Caco-2 (cell line): ENCODE results near the gene MAST4. TPM values are rescaled to one million over a fixed set of nuclear protein-coding genes. Genes with fewer than 3 reads are reported as not detected.

Experiments
- BruUV-seq: library from RNA; stranded (reverse); fragments of 400-500 nt; replicated peaks from 2 replicates; lab custom pipeline; 2021; lab: Mats Ljungman, UMichigan
- CTCF ChIA-PET: fragments of 300-600 bp; sonication (Branson Sonifier 250); formaldehyde crosslinking; loops from one replicate; lab custom pipeline; 2022; ENCODE audit warnings: antibody characterized with exemption; lab: Charles Lee
- POLR2A ChIA-PET: fragments of 300-600 bp; sonication (Branson Sonifier 250); formaldehyde crosslinking; loops from one replicate; lab custom pipeline; 2022; ENCODE audit warnings: antibody characterized with exemption; lab: Charles Lee
- DNase-seq, 2 experiments: peaks; one replicate each; pipeline versions ENCODE4 v3.0.0 to v3.0.0-alpha.2; 2020 to 2022
- H3K27me3 ChIP-seq: replicated peaks from 2 replicates; pipeline ENCODE4 v1.6.0; 2011; ENCODE audit warnings: low read length; ENCODE audit not compliant: control insufficient read depth, insufficient read depth
- H3K36me3 ChIP-seq: 2 replicates; pipeline ENCODE4 v1.5.1; 2011; ENCODE audit warnings: low read length; ENCODE audit not compliant: control insufficient read depth, insufficient read depth
- H3K4me1 ChIP-seq: fragments of 250-450 bp; sonication (Bioruptor Pico); 2 replicates; pipeline ENCODE4 v1.5.1; 2020; ENCODE audit warnings: mild to moderate bottlenecking
- H3K4me3 ChIP-seq: 2 replicates; pipeline ENCODE4 v1.5.1; 2011; ENCODE audit warnings: low read depth, mild to moderate bottlenecking, control low read depth, low read length
- H3K9me3 ChIP-seq: fragments of 250-450 bp; sonication (Bioruptor Pico); 2 replicates; pipeline ENCODE4 v1.5.1; 2020; ENCODE audit warnings: mild to moderate bottlenecking, moderate library complexity
- H3K27ac Mint-ChIP-seq: one replicate; pipeline ENCODE4 v1.8.0; 2022; ENCODE audit warnings: mixed read lengths; ENCODE audit not compliant: unreplicated experiment
- H3K27me3 Mint-ChIP-seq: one replicate; pipeline ENCODE4 v1.8.0; 2022; ENCODE audit warnings: mixed read lengths; ENCODE audit not compliant: insufficient read depth, unreplicated experiment
- H3K36me3 Mint-ChIP-seq: one replicate; pipeline ENCODE4 v1.8.0; 2022; ENCODE audit warnings: mild to moderate bottlenecking, mixed read lengths; ENCODE audit not compliant: insufficient read depth, unreplicated experiment
- H3K4me1 Mint-ChIP-seq: one replicate; pipeline ENCODE4 v1.8.0; 2022; ENCODE audit warnings: low read depth, mixed read lengths; ENCODE audit not compliant: unreplicated experiment
- H3K4me3 Mint-ChIP-seq: one replicate; pipeline ENCODE4 v1.8.0; 2022; ENCODE audit warnings: mild to moderate bottlenecking, moderate library complexity, mixed read lengths; ENCODE audit not compliant: unreplicated experiment
- H3K9me3 Mint-ChIP-seq: one replicate; pipeline ENCODE4 v1.8.0; 2022; ENCODE audit warnings: mixed read lengths; ENCODE audit not compliant: unreplicated experiment
- intact Hi-C: fragments of 100-400 bp; cut with micrococcal nuclease; formaldehyde crosslinking; loops from one replicate; pipeline ENCODE4 v1.10.0; 2022; ENCODE audit not compliant: unreplicated experiment
- total RNA-seq: library from RNA; stranded (reverse); gene quantifications from 2 replicates; pipeline ENCODE4 v1.2.3, GENCODE V29; 2022
- TF ChIP-seq, protein P1 (sequence below), 2 experiments: fragments of 200-600 bp in 1 of 2; IDR thresholded peaks; 1 replicate in 1 of 2; 2 replicates in 1 of 2; pipeline versions ENCODE4 v1.5.1 to v1.8.0; 2011 to 2022; ENCODE audit warnings: antibody characterized with exemption in 1 of 2, control low read depth in 1 of 2, inconsistent platforms in 1 of 2, low read depth in 1 of 2, low read length in 1 of 2, mild to moderate bottlenecking in 1 of 2, moderate library complexity in 1 of 2; ENCODE audit not compliant: insufficient read depth in 1 of 2, severe bottlenecking in 1 of 2, unreplicated experiment in 1 of 2

The MAST4 gene
- total RNA-seq, 1 experiment from 2014 or later = 17.8 TPM

DNA sequence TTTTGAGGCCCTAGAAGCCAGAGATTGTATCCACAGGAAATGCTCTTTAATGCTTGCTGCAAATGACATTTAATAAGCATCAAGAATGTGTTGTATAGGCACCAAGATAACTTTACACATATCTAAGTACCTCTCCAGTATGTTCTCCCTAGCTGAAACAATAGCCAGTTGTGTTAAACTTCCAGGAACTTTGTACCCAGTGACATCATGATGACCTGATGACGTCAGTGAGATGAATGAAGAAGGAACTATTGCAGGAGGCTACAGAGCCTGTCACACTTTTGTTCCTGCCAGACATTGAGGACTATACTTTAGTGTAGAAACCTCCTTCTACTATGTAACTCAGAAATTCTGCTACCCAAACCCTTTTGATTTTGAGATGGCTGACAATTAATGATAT is 470.6 kb downstream of the MAST4 start:
- no TSS peak for BruUV-seq
- no peaks in the 10 kb centered on the region for H3K9me3 Mint-ChIP-seq
- peaks cover 19% of the 10 kb centered on the region for H3K4me1 Mint-ChIP-seq
- intact Hi-C loops = no loop called here
- TF ChIP-seq, protein P1, sequence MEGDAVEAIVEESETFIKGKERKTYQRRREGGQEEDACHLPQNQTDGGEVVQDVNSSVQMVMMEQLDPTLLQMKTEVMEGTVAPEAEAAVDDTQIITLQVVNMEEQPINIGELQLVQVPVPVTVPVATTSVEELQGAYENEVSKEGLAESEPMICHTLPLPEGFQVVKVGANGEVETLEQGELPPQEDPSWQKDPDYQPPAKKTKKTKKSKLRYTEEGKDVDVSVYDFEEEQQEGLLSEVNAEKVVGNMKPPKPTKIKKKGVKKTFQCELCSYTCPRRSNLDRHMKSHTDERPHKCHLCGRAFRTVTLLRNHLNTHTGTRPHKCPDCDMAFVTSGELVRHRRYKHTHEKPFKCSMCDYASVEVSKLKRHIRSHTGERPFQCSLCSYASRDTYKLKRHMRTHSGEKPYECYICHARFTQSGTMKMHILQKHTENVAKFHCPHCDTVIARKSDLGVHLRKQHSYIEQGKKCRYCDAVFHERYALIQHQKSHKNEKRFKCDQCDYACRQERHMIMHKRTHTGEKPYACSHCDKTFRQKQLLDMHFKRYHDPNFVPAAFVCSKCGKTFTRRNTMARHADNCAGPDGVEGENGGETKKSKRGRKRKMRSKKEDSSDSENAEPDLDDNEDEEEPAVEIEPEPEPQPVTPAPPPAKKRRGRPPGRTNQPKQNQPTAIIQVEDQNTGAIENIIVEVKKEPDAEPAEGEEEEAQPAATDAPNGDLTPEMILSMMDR (IDR thresholded peaks at IDR 0.05; ENCODE audit: insufficient read depth in 1 of 2, low read depth in 1 of 2, low read length in 1 of 2, severe bottlenecking in 1 of 2, unreplicated experiment in 1 of 2) = no peak
- no peaks in the 10 kb centered on the region for H3K27me3 Mint-ChIP-seq
- H3K4me3 ChIP-seq = no peak overlapping the region
- H3K27ac Mint-ChIP-seq = no peak overlapping the region
- no peaks in the 10 kb centered on the region for H3K36me3 ChIP-seq
- no peak overlapping the region for H3K4me3 Mint-ChIP-seq
- CTCF ChIA-PET = no interaction called here
- H3K4me1 ChIP-seq = peaks cover 21% of the 10 kb centered on the region; the same call in 1 of the 2 replicates
- DNase-seq = no peak
- no peaks in the 10 kb centered on the region for H3K27me3 ChIP-seq
- peaks cover 7% of the 10 kb centered on the region for H3K36me3 Mint-ChIP-seq
- POLR2A ChIA-PET = interaction anchor here (0.6 kb wide), 1 partner anchor 78 kb away, joined by 6 read pairs; no protein-coding TSS in a partner anchor
- no peaks in the 10 kb centered on the region for H3K9me3 ChIP-seq

- H3K36me3 ChIP-seq = no peaks in the 10 kb centered on the region
- ChIA-PET POLR2A (no interaction called here), CTCF (no interaction called here)
- intact Hi-C loops = no loop called here
- H3K4me3 ChIP-seq = no peak overlapping the region
- no peak overlapping the region for H3K4me3 Mint-ChIP-seq
- no peak overlapping the region for H3K27ac Mint-ChIP-seq
- H3K27me3 Mint-ChIP-seq = no peaks in the 10 kb centered on the region
- no TSS peak for BruUV-seq
- no peaks in the 10 kb centered on the region for H3K9me3 Mint-ChIP-seq
- H3K4me1 Mint-ChIP-seq = peaks cover 6% of the 10 kb centered on the region
- no peaks in the 10 kb centered on the region for H3K9me3 ChIP-seq
- DNase-seq = no peak
- 0 out of 2 replicates have a peak, but pooled peaks cover 3% of the 10 kb centered on the region for H3K4me1 ChIP-seq
- H3K36me3 Mint-ChIP-seq = peaks cover 4% of the 10 kb centered on the region
- H3K27me3 ChIP-seq = no peaks in the 10 kb centered on the region
- TF ChIP-seq, protein P1 (IDR thresholded peaks at IDR 0.05; ENCODE audit: insufficient read depth in 1 of 2, low read depth in 1 of 2, low read length in 1 of 2, severe bottlenecking in 1 of 2, unreplicated experiment in 1 of 2) = no peak
Observed at GRCh38 chr5:67073045-67073680, 477.0 kb downstream of the MAST4 start.

DNA sequence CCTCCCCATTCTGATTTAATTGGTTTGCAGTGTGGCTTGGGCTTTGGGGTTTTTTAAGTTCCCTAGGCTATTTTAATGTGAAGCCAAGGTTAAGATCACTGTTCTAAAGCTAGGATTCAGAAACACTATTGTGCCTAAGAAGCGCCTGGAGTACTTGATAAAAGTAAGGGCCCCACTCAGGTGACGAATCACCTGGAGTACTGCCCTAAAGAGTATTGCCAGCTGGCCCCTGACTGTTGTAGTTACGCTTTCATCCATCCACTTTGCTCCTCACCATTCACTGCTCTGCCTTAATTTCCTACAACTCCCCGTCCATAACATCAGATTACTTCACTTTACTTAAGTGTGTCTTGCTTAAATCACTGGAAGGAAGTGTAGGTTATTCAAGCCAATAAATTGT is 481.1 kb downstream of the MAST4 start:
- TF ChIP-seq, protein P1 (IDR thresholded peaks at IDR 0.05; ENCODE audit: insufficient read depth in 1 of 2, low read depth in 1 of 2, low read length in 1 of 2, severe bottlenecking in 1 of 2, unreplicated experiment in 1 of 2) = no peak
- no peaks in the 10 kb centered on the region for H3K36me3 ChIP-seq
- POLR2A ChIA-PET = no interaction called here
- H3K9me3 Mint-ChIP-seq = no peaks in the 10 kb centered on the region
- H3K9me3 ChIP-seq = no peaks in the 10 kb centered on the region
- DNase-seq = no peak
- no peak overlapping the region for H3K4me3 Mint-ChIP-seq
- intact Hi-C loops = no loop called here
- no peaks in the 10 kb centered on the region for H3K27me3 ChIP-seq
- CTCF ChIA-PET = no interaction called here
- no TSS peak for BruUV-seq
- peaks cover 13% of the 10 kb centered on the region for H3K36me3 Mint-ChIP-seq
- H3K4me1 ChIP-seq = no peaks in the 10 kb centered on the region
- H3K4me1 Mint-ChIP-seq = peaks cover 6% of the 10 kb centered on the region
- H3K4me3 ChIP-seq = no peak overlapping the region
- no peaks in the 10 kb centered on the region for H3K27me3 Mint-ChIP-seq
- H3K27ac Mint-ChIP-seq = no peak overlapping the region
